CD4-positive, alpha-beta T cell treated with Interleukin-6 for 4 hours (primary cell): ENCODE measurements around the gene AGAP3.

Experiments used
- DNase-seq: peaks from one replicate; pipeline ENCODE4 v3.0.0-alpha.2; 2020; ENCODE audit warnings: mixed read lengths

Gene AGAP3

GRCh38 chr7:151057989-151058780, 28.1 kb upstream of the AGAP3 start:
- peak; percentile 98 for DNase-seq

- DNase-seq: no peak
Observed at GRCh38 chr7:151058781-151059366, 27.4 kb upstream of the AGAP3 start.

- peak; percentile 80 for DNase-seq
Observed at GRCh38 chr7:151059367-151060112, 26.7 kb upstream of the AGAP3 start, which contains the start of gene SLC4A2. Gene SLC4A2, plus strand, starts transcription at chr7:151059589. Its CDS starts 2,399 bp downstream, at chr7:151061988.

- DNase-seq: no peak
Observed at GRCh38 chr7:151060113-151060415, 26.2 kb upstream of the AGAP3 start.

GRCh38 chr7:151060416-151061212, 25.7 kb upstream of the AGAP3 start:
- no peak for DNase-seq

- no peak for DNase-seq
Observed at GRCh38 chr7:151061213-151062110, 24.8 kb upstream of the AGAP3 start.

- DNase-seq: no peak
Observed at GRCh38 chr7:151062111-151062398, 24.2 kb upstream of the AGAP3 start.

- no peak for DNase-seq
Observed at GRCh38 chr7:151062399-151063211, 23.7 kb upstream of the AGAP3 start.

- DNase-seq: no peak
Observed at GRCh38 chr7:151063212-151063561, 23.1 kb upstream of the AGAP3 start.

- no peak for DNase-seq
Observed at GRCh38 chr7:151064454-151064853, 21.8 kb upstream of the AGAP3 start.

GRCh38 chr7:151064993-151065392, 21.3 kb upstream of the AGAP3 start:
- DNase-seq: no peak

- no peak for DNase-seq
Observed at GRCh38 chr7:151065516-151065915, 20.8 kb upstream of the AGAP3 start.

GRCh38 chr7:151066273-151066974, 19.9 kb upstream of the AGAP3 start:
- no peak for DNase-seq

- DNase-seq: no peak
Observed at GRCh38 chr7:151068069-151068773, 18.1 kb upstream of the AGAP3 start.

GRCh38 chr7:151069841-151070573, 16.3 kb upstream of the AGAP3 start:
- no peak for DNase-seq

- DNase-seq: no peak
Observed at GRCh38 chr7:151070574-151070960, 15.7 kb upstream of the AGAP3 start.

GRCh38 chr7:151071032-151071866, 15.0 kb upstream of the AGAP3 start:
- no peak for DNase-seq

GRCh38 chr7:151073990-151074389, 12.3 kb upstream of the AGAP3 start:
- DNase-seq: no peak
